CD4-positive, alpha-beta T cell treated with Interleukin-17A for 1 hour (primary cell): ENCODE data around the gene SOX6.

ENCODE experiments used
- DNase-seq: peaks from one replicate; pipeline ENCODE4 v3.0.0-alpha.2; 2020

Gene SOX6

GRCh38 chr11:15985127-15985859, 371.1 kb downstream of the SOX6 start:
- DNase-seq = no peak

GRCh38 chr11:15981292-15981691, 375.1 kb downstream of the SOX6 start:
- DNase-seq = no peak

DNA sequence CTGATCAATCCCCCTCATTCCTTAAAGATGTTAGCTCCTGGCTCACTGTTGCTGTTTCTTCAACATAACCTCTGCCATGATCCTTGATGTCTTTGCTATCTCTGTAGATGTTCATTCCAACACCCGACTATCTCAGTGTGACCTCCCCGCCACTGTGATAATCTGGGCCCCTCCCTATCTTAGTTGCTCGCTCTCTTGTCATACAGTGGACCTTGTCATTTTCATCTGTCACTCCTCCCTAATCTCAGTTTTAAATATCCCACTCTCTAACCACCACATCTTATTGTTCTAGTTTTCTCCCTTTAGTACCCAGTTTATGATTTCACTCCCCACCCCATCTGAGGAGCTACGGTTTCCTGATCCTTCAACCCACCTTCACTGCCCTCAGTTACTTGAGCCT, 379.2 kb downstream of the SOX6 start:
- no peak for DNase-seq

GRCh38 chr11:15976433-15977045, 379.8 kb downstream of the SOX6 start:
- no peak for DNase-seq

DNA sequence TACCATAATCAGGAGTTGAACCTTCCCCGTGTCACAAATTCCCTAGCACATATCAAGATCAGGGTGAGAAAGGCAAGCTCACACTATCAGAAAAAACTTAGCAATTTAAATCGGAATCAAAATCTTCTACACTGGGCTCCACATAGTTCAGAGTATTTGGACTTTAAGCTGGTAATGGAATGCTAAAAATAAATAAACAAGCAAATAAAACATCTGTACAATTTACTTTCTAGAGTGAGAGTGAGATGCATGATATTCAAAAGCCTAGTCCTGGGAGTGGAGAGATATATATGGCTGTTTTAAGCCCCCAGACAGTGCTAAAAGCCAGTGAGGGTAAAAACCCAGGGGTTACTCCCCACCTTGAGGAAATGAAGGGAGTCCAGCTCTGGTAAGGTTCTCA, 380.6 kb downstream of the SOX6 start:
- no peak for DNase-seq

DNA sequence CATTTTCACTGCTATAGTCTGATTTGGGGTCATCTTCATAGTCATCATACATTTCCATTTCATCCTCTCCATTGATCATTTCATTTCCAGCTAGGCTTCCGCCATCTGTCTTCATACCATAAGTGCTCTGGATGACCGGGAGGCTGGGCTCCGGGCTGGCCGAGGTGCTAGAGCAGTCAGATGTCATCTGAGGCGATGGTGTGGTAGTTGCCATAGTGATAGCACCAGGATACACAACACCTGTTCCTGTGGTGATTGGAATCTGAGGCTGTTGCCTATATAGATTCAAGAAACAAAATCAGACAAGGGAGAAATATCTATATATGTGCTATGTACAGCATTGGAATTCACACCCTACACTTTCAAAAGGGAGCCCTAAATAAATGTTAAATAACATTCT, 383.5 kb downstream of the SOX6 start:
- DNase-seq = no peak

DNA sequence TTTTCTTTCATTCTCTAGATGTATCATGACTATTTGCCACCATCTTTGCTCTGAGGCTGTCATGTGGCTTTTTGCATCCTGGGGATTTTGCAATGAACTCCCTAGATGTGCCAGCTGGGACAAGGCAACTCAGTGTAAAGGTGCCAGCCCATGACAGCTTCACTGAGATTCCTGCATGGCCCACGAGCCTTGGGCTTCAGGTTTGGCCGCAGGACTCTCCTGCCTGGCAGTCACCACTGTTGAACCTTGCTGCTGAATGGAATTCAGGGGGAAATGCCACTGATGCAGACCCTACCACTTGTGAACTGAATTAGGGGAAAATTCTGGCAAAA, 385.2 kb downstream of the SOX6 start:
- no peak for DNase-seq

DNA sequence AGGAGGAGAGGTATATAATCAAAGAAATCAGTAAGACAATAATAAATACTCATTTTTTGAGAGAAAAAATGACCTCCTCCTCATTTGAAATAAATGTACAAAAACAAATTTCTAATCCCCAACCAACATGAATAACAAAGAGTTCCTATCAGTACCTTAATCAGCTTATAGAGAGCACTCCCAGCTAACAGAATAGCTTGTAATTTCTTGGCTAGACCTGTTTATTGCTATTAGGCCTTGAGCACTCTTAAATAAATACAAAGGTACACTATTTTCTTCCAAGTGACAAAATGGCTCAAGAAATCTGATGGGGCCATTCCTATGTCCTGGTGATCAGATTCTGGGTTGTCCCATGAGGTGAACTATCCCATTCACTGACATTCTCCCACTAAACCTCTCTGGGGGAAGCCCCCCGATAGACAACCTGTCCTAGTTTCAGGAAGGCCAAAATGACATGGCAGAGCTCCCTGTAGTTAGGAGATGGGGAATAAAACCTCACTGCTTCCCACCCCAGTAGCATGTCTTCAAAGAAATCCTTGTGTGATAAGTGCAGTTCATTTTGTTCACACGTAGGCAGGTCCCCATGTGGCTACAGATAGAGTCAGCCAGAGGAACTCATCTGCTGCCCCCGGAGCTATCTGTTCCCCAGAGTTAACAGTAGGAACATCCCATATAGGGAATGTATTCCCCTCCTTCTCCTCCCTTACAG, 385.7 kb downstream of the SOX6 start:
- DNase-seq = no peak

GRCh38 chr11:15969701-15970329, 386.5 kb downstream of the SOX6 start:
- DNase-seq = no peak

- no peak for DNase-seq
Observed at GRCh38 chr11:15969281-15969680, 387.1 kb downstream of the SOX6 start.

DNA sequence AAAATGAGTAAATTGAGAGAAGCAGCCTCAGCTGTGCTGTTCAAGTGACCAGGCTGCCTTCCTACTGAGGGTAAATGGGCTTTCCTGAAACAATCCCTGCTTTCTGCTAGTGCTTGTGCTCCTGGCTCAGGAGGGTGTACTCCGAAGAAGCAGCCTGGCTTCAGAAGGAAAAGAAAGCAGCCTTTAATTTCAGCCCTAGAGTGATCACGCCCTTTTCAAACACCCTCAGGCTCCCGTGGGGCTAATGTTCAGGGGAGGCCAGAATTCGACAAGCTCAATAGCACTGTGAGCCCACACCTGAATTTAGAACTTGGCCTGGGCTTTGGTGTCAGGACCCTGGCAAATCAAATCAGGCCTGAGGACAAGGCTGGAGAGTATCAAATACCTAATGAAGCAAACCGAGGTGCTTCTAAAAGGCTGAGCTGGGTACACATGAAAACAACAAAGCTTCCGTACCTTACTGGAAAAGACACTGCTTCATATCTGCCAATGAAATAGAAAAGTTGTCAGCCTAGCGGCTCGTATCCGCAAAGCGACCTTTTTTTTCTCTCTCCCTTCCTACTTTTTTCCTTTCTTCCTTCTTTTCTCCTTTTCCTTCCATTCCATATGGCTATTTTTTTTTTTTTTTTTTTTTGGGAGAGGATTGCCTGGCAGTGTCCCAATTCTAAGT, 387.8 kb downstream of the SOX6 start:
- no peak for DNase-seq

GRCh38 chr11:15967966-15968365, 388.4 kb downstream of the SOX6 start:
- DNase-seq = no peak

DNA sequence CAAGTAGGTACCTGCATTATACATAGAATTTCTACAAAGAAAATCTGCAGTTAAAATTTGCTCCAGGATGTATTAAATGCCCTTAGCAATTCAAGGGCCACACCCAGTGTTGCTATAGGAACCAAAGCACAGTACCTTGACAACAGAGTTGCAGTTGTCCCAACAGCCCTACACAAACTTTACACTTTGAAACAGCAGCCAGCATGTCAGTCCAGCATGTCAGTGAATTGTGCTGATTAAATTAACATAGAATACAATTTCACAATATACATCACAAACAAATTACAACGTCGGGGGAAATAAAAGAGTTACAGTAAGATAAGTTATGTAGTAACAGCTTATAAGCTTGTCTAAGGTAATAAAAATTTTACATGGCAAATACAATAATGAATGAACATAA, 389.2 kb downstream of the SOX6 start:
- no peak for DNase-seq

GRCh38 chr11:15965562-15966250, 390.6 kb downstream of the SOX6 start:
- DNase-seq = no peak

DNA sequence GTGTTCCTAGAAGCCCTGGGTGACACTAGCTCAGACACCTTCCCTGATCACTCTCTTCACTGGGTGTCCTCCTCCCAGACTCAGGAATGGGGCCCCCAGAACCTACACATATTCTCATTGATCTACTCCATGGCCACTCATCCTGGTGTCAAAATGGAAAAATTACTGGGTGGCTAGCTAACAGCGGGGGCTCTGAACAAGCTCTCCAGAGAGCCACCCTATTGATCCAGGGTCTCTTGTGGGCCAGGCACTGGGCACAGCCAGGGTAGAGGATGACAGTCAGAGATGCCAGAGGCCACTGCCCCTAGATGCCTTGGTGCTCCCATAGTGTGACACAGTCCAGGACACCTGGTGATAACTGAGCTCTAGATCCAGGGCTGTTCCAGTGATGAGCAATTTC, 393.1 kb downstream of the SOX6 start:
- no peak for DNase-seq

GRCh38 chr11:15958910-15959309, 397.4 kb downstream of the SOX6 start:
- DNase-seq = no peak

GRCh38 chr11:15957234-15957633, 399.1 kb downstream of the SOX6 start:
- no peak for DNase-seq

- no peak for DNase-seq
Observed at GRCh38 chr11:15956302-15956701, 400.0 kb downstream of the SOX6 start.

DNA sequence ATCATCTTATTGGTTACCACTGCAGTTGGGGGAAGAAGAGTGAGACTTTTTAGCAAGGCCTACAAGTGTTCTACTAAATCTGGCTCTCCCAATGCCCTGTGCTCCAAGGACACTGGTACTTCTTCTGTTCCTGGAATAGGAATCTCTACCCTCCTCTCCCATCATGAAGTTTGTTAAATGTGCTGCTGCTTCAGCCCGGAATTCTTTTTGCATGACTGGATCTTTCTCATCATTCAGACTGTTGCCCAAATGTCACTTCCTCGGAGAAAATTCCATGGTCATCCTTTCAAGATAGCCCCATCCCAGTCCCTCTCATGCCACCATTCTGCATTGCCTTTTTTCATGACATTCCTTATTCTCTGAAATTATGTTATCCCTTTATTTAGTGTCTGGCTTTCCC, 400.8 kb downstream of the SOX6 start:
- no peak for DNase-seq

DNA sequence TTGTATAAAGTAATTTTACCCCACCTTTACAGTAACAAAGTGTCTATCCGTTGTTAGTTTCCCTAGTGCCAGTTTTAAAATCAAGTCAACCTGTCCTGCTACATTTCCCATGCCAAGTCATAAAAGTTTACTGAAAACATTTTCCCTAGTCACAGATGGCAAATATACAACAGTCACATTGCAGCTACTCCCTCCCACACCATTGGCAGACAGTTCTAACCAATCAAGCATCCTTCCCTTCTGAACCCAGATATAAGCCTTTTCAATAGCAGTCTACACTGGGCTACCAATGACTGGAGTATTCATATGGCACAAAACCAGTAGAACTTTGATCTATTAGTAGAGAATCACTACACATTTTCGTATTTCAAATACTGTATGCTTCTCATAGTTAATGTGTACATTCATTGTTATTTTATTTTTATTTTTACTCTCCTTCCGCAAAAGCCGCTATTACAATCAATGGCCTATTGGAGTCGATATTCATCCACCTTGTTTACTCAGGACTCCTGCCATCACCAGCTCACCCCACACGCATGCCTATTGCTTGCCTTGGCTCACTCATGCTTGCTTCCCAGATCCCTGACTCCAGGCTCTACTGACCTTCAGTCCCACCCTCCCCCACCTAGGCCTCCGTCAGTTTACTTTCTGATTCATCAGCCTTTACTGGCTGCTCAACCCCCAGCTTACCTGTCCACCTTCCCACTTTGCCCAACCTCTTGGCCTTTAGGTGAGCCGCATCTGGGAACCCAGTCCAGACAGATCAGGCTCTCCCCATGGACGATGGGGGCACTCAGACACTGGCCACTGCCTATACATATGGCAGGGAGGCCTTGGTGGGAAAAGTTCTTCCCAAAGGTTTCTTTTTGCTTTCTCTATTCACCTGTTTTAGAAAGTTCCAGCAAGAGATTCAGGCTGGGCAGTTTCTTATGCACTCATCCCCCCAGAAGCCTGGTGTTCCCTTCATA, 408.4 kb downstream of the SOX6 start:
- DNase-seq = no peak

- DNase-seq = no peak
Observed at GRCh38 chr11:15945726-15946125, 410.6 kb downstream of the SOX6 start.

- DNase-seq = no peak
Observed at GRCh38 chr11:15944460-15944859, 411.9 kb downstream of the SOX6 start.
